H1 (cell line): ENCODE measurements around the gene HBB. TPM values are rescaled to one million over a fixed set of nuclear protein-coding genes. Genes with fewer than 3 reads are reported as not detected.

Experiments used
- CTCF ChIA-PET: fragments of 300-600 bp; sonication (Branson Sonifier 250); formaldehyde crosslinking; loops from one replicate; lab custom pipeline; 2021; ENCODE audit not compliant: partially characterized antibody; lab: Charles Lee
- POLR2A ChIA-PET: fragments of 300-600 bp; sonication (Branson Sonifier 250); formaldehyde crosslinking; loops from one replicate; lab custom pipeline; 2021; ENCODE audit warnings: inconsistent platforms; ENCODE audit not compliant: partially characterized antibody; lab: Charles Lee
- DNase-seq, 2 experiments: peaks; one replicate each; pipeline versions ENCODE4 v3.0.0 to v3.0.0-alpha.2; 2010 to 2022; ENCODE audit warnings: low spot score in 2 of 2, low read depth in 1 of 2, mixed read lengths in 1 of 2
- FAIRE-seq: peaks from 2 replicates; lab custom pipeline; 2011; peaks lifted over from hg19 to GRCh38; lab: Jason Lieb, UNC
- H2AFZ ChIP-seq: 2 replicates; pipeline ENCODE4 v1.8.1; 2012; ENCODE audit warnings: low read length, inconsistent platforms
- H2AK5ac ChIP-seq: 2 replicates; pipeline ENCODE4 v1.6.1; 2013; ENCODE audit warnings: low read depth, low read length
- H2BK120ac ChIP-seq: replicated peaks from 2 replicates; pipeline ENCODE3; 2013; ENCODE audit warnings: low read depth, low read length, inconsistent platforms
- H2BK12ac ChIP-seq: 2 replicates; pipeline ENCODE4 v1.6.1; 2013; ENCODE audit warnings: low read depth, low read length
- H2BK15ac ChIP-seq: 2 replicates; pipeline ENCODE4 v1.6.1; 2013; ENCODE audit warnings: low read length
- H2BK20ac ChIP-seq: 2 replicates; pipeline ENCODE4 v1.6.1; 2013; ENCODE audit warnings: low read length
- H2BK5ac ChIP-seq: 2 replicates; pipeline ENCODE4 v1.6.1; 2013; ENCODE audit warnings: low read depth, low read length
- H3K14ac ChIP-seq: 2 replicates; pipeline ENCODE4 v1.6.1; 2013; ENCODE audit warnings: inconsistent platforms; ENCODE audit not compliant: insufficient read length
- H3K18ac ChIP-seq: 2 replicates; pipeline ENCODE4 v1.6.1; 2013; ENCODE audit warnings: low read length; ENCODE audit errors: extremely low read depth
- H3K23ac ChIP-seq: 2 replicates; pipeline ENCODE4 v1.6.1; 2013; ENCODE audit warnings: inconsistent platforms; ENCODE audit not compliant: insufficient read length
- H3K23me2 ChIP-seq: 2 replicates; pipeline ENCODE4 v1.6.1; 2013; ENCODE audit warnings: low read depth, low read length
- H3K27ac ChIP-seq: 2 replicates; pipeline ENCODE4 v1.6.1; 2011; ENCODE audit warnings: low read depth, low read length, inconsistent platforms
- H3K27me3 ChIP-seq, 4 experiments: replicated peaks in 1 of 4; 1 replicate in 1 of 4; 2 replicates in 3 of 4; pipeline versions ENCODE4 v1.6.1 to v1.8.1; 2011 to 2013; ENCODE audit warnings: low read length in 3 of 4, mild to moderate bottlenecking in 3 of 4, inconsistent platforms in 2 of 4, mixed read lengths in 2 of 4, moderate library complexity in 1 of 4; ENCODE audit not compliant: control insufficient read depth in 3 of 4, insufficient read depth in 3 of 4; ENCODE audit errors: extremely low read depth in 1 of 4
- H3K36me3 ChIP-seq, 4 experiments: 2 replicates each; pipeline versions ENCODE4 v1.6.1 to v1.8.1; 2011 to 2013; ENCODE audit warnings: mild to moderate bottlenecking in 4 of 4, low read length in 3 of 4, moderate library complexity in 2 of 4, control low read depth in 1 of 4, inconsistent platforms in 1 of 4; ENCODE audit not compliant: insufficient read depth in 4 of 4, control insufficient read depth in 2 of 4
- H3K4ac ChIP-seq: replicated peaks from 2 replicates; pipeline ENCODE3; 2013; ENCODE audit warnings: low read length, low read depth, mixed read lengths, inconsistent platforms; ENCODE audit not compliant: insufficient read length
- H3K4me1 ChIP-seq, 4 experiments: replicated peaks in 1 of 4; 1 replicate in 1 of 4; 2 replicates in 3 of 4; pipeline versions ENCODE4 v1.6.1 to v1.8.1; 2011 to 2013; ENCODE audit warnings: low read length in 3 of 4, inconsistent platforms in 2 of 4, mixed read lengths in 1 of 4; ENCODE audit not compliant: insufficient read depth in 4 of 4, control insufficient read depth in 3 of 4
- H3K4me2 ChIP-seq, 2 experiments: 2 replicates each; pipeline versions ENCODE4 v1.6.1 to v1.8.1; 2011 to 2013; ENCODE audit warnings: low read depth in 2 of 2, low read length in 2 of 2, control low read depth in 1 of 2, inconsistent platforms in 1 of 2, mild to moderate bottlenecking in 1 of 2; ENCODE audit not compliant: insufficient read depth in 1 of 2
- H3K4me3 ChIP-seq, 4 experiments: fragments of 200-600, 300-600 bp in 1 of 4; sonication (generic), shearing (Covaris generic), sonication (Bioruptor Twin) in 1 of 4; 2 replicates each; pipeline versions ENCODE4 v1.5.1 to v1.8.1; 2011 to 2016; ENCODE audit warnings: low read length in 4 of 4, low read depth in 3 of 4, control low read depth in 2 of 4, inconsistent platforms in 2 of 4, mild to moderate bottlenecking in 2 of 4, mixed read lengths in 1 of 4, moderate library complexity in 1 of 4; ENCODE audit not compliant: insufficient read depth in 2 of 4; ENCODE audit errors: extremely low read depth in 1 of 4
- H3K56ac ChIP-seq: replicated peaks from 2 replicates; pipeline ENCODE3; 2013; ENCODE audit warnings: low read depth, mild to moderate bottlenecking, mixed read lengths, low read length, inconsistent platforms; ENCODE audit not compliant: insufficient read length
- H3K79me1 ChIP-seq: 2 replicates; pipeline ENCODE4 v1.6.1; 2013; ENCODE audit warnings: low read depth, low read length, control low read depth
- H3K79me2 ChIP-seq, 2 experiments: 2 replicates each; pipeline versions ENCODE4 v1.6.1 to v1.8.1; 2012 to 2013; ENCODE audit warnings: low read length in 2 of 2, mild to moderate bottlenecking in 2 of 2, inconsistent platforms in 1 of 2; ENCODE audit not compliant: insufficient read depth in 2 of 2, control insufficient read depth in 1 of 2
- H3K9ac ChIP-seq, 4 experiments: replicated peaks in 1 of 4; 1 replicate in 1 of 4; 2 replicates in 3 of 4; pipeline versions ENCODE4 v1.6.1 to v1.8.1; 2011 to 2013; ENCODE audit warnings: low read depth in 3 of 4, low read length in 3 of 4, control low read depth in 2 of 4, mild to moderate bottlenecking in 2 of 4, moderate library complexity in 2 of 4, inconsistent platforms in 1 of 4; ENCODE audit errors: extremely low read depth in 1 of 4
- H3K9me3 ChIP-seq, 2 experiments: 2 replicates each; pipeline versions ENCODE4 v1.6.1 to v1.8.1; 2012 to 2013; ENCODE audit warnings: mild to moderate bottlenecking in 2 of 2, moderate library complexity in 2 of 2, control low read depth in 1 of 2, inconsistent platforms in 1 of 2, low read depth in 1 of 2, low read length in 1 of 2, mixed read lengths in 1 of 2; ENCODE audit not compliant: insufficient read depth in 2 of 2
- H4K20me1 ChIP-seq, 2 experiments: replicated peaks in 1 of 2; 2 replicates each; pipeline versions ENCODE3 to v1.8.1; 2011 to 2013; ENCODE audit warnings: inconsistent platforms in 2 of 2, low read length in 2 of 2, mild to moderate bottlenecking in 1 of 2; ENCODE audit not compliant: insufficient read depth in 2 of 2, control insufficient read depth in 1 of 2
- H4K5ac ChIP-seq: 2 replicates; pipeline ENCODE4 v1.6.1; 2013; ENCODE audit warnings: low read length, low read depth, mixed read lengths, inconsistent platforms; ENCODE audit not compliant: insufficient read length
- H4K8ac ChIP-seq: 2 replicates; pipeline ENCODE4 v1.8.0; 2013; ENCODE audit warnings: mild to moderate bottlenecking, moderate library complexity, low read length, inconsistent platforms; ENCODE audit not compliant: insufficient read depth; ENCODE audit errors: extremely low read depth
- H4K91ac ChIP-seq: replicated peaks from 2 replicates; pipeline ENCODE3; 2013; ENCODE audit warnings: low read length, mixed read lengths, inconsistent platforms; ENCODE audit not compliant: insufficient read length
- ASH2L ChIP-seq: fragments of 200-600, 300-600 bp; sonication (generic); IDR thresholded peaks from one replicate; pipeline ENCODE4 v1.7.1; 2017; ENCODE audit warnings: low read length
- CBX5 ChIP-seq: fragments of 300-800, 300-1000 bp; sonication (generic); IDR thresholded peaks from 2 replicates; pipeline ENCODE4 v1.7.1; 2016; ENCODE audit warnings: antibody characterized with exemption, low read length, low read depth
- CHD1 ChIP-seq: IDR thresholded peaks from 2 replicates; pipeline ENCODE4 v1.6.1; 2012; ENCODE audit warnings: low read depth, low read length, improper control_type of control experiment
- CTBP2 ChIP-seq: IDR thresholded peaks from 2 replicates; pipeline ENCODE4 v1.7.0; 2011; ENCODE audit warnings: borderline replicate concordance, mild to moderate bottlenecking, moderate library complexity, mixed read lengths, low read length; ENCODE audit not compliant: insufficient read depth, insufficient read length
- HDAC2 ChIP-seq, 2 experiments: fragments of 300-600 bp in 1 of 2; sonication (generic) in 1 of 2; IDR thresholded peaks; 2 replicates each; pipeline ENCODE4 v1.6.1; 2011 to 2012; ENCODE audit warnings: low read depth in 2 of 2, low read length in 2 of 2, mild to moderate bottlenecking in 2 of 2, moderate library complexity in 2 of 2, borderline replicate concordance in 1 of 2, inconsistent platforms in 1 of 2
- MAX ChIP-seq: IDR thresholded peaks from 2 replicates; pipeline ENCODE4 v1.6.1; 2012; ENCODE audit warnings: inconsistent platforms
- NANOG ChIP-seq: IDR thresholded peaks from 2 replicates; pipeline ENCODE4 v1.6.1; 2011; ENCODE audit warnings: low read length, low read depth, mild to moderate bottlenecking, inconsistent platforms; ENCODE audit not compliant: insufficient read depth, poor library complexity, severe bottlenecking
- NRF1 ChIP-seq: IDR thresholded peaks from 2 replicates; pipeline ENCODE4 v1.6.1; 2011; ENCODE audit warnings: mild to moderate bottlenecking, low read depth, low read length, improper control_type of control experiment
- RFX5 ChIP-seq: IDR thresholded peaks from 2 replicates; pipeline ENCODE4 v1.6.1; 2011; ENCODE audit warnings: low read depth, low read length, improper control_type of control experiment, borderline replicate concordance
- SIX5 ChIP-seq: IDR thresholded peaks from 2 replicates; pipeline ENCODE4 v1.6.1; 2011; ENCODE audit warnings: mild to moderate bottlenecking, low read depth, low read length
- SUZ12 ChIP-seq: fragments of 200-600 bp; sonication (generic); IDR thresholded peaks from 2 replicates; pipeline ENCODE4 v1.6.1; 2012; ENCODE audit warnings: mild to moderate bottlenecking, inconsistent platforms, low read length, moderate library complexity, mixed read lengths
- TAF7 ChIP-seq: optimal IDR thresholded peaks from 2 replicates; pipeline ENCODE3; 2011; ENCODE audit warnings: low read depth, mild to moderate bottlenecking, inconsistent platforms, low read length, moderate library complexity, borderline replicate concordance
- whole genome bisulfite sequencing, 2 experiments: shearing (Covaris generic) in 1 of 2; methylation state at CpG; one replicate each; pipeline versions ENCODE4 v1.1.6 to v1.1.7; 2013 to 2015; ENCODE audit warnings: low lambda C conversion rate in 2 of 2, mixed read lengths in 2 of 2, inconsistent platforms in 1 of 2, low coverage in 1 of 2, missing lambda C conversion rate in 1 of 2; ENCODE audit not compliant: insufficient replicate concordance in 2 of 2, insufficient coverage in 1 of 2, insufficient read length in 1 of 2; ENCODE audit errors: extremely low coverage in 1 of 2, missing lambda C conversion rate in 1 of 2; 5-methylcytosine and 5-hydroxymethylcytosine counted together
- polyA plus RNA-seq, 7 experiments: library from polyadenylated mRNA; depleted of rRNA in 3 of 7; stranded (reverse) in 5 of 7; unstranded in 2 of 7; fragments of >200 nt in 5 of 7; fragments of 200-250 nt in 2 of 7; gene quantifications; 1 replicate in 5 of 7; 2 replicates in 1 of 7; 4 replicates in 1 of 7; pipeline versions ENCODE4 v1.2.1 to v1.2.3, GENCODE V29; 2011 to 2013; ENCODE audit warnings: missing spikeins in 2 of 7, mixed read lengths in 2 of 7
- total RNA-seq: library from RNA; stranded (reverse); fragmentation: NEBNext Ultra II Directional; extraction: Animal tissue kit (Norgen Biotek cat#: 25700); gene quantifications from 2 replicates; pipeline ENCODE4 v1.2.1, GENCODE V29; 2021

HBB gene
- total and polyA plus RNA-seq, 2 of the 8 experiments (the other 6 are each of a cell fraction or from before 2014, with no cell fraction given), result not detected

DNA sequence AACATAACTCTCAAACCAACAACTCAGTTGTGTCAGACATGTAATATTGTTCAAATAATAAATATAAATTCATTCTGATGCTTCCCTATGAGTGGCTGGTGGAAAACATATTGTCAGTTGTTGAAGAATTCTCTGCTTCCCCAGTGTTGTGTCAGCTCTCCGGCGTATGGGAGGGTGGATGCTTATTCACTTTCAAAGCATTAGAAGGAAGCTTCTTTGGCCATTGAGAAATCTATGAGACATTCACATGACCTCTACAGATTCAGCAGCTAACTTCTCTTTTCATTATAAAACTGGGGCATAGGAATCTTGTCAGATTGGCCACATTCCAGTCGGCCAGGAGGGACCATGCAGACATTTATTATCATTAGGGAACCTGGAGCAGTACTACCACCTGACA is 29.3 kb downstream of the HBB start:
- Histone ChIP-seq H3K14ac (no peak overlapping the region), H3K56ac (no peak overlapping the region), H2BK15ac (no peak overlapping the region), H3K23ac (no peak overlapping the region), H4K20me1 (no peaks in the 10 kb centered on the region), H3K4ac (no peak overlapping the region), H2BK5ac (no peak overlapping the region), H3K79me2 (no peaks in the 10 kb centered on the region), H2AK5ac (no peak overlapping the region), H2BK12ac (no peak overlapping the region), H3K18ac (no peak overlapping the region), H3K4me3 (no peak overlapping the region), H3K36me3 (no peaks in the 10 kb centered on the region), H3K79me1 (no peaks in the 10 kb centered on the region), H3K27ac (no peak overlapping the region), H2BK20ac (no peak overlapping the region), H2AFZ (no peak overlapping the region), H3K27me3 (no peaks in the 10 kb centered on the region), H3K4me2 (no peak overlapping the region), H3K23me2 (no peaks in the 10 kb centered on the region), H3K9me3 (peaks cover 0 to 3% of the 10 kb centered on the region in 2 experiments; a peak in 1 of 4 replicates), H3K9ac (no peak overlapping the region), H4K5ac (no peak overlapping the region), H4K8ac (no peak overlapping the region), H3K4me1 (peaks cover 0 to 3% (median 0%) of the 10 kb centered on the region in 4 experiments; a peak in 1 of 7 replicates), H4K91ac (no peak overlapping the region), H2BK120ac (no peak overlapping the region)
- FAIRE-seq (no peak), DNase-seq (no peak)
- ChIA-PET POLR2A (no interaction called here), CTCF (interaction anchor here (0.5 to 1.3 kb wide), 2 partner anchors 45 to 93 kb away, joined by 3 read pairs; no protein-coding TSS in a partner anchor)
- WGBS, 2 experiments, result 98% methylated on average over 3 of the region's 3 CpGs; no CpG with 5 or more reads in 1 of the 2 experiments
- TF ChIP-seq TAF7 (no peak), RFX5 (no peak), SUZ12 (no peak), MAX (no peak), CTBP2 (no peak), CHD1 (no peak), ASH2L (no peak), SIX5 (no peak), HDAC2 (IDR thresholded peaks at IDR 0.05; ENCODE audit: borderline replicate concordance in 1 of 2, low read depth in 2 of 2, low read length in 2 of 2) (no peak), NANOG (no peak), CBX5 (no peak), NRF1 (no peak)
